Right lobe of liver (tissue), 6 donors: Measurements from ENCODE around the gene INO80B. TPM values are rescaled to one million over a fixed set of nuclear protein-coding genes. Genes with fewer than 3 reads are reported as not detected.

Experiments
- ATAC-seq, 4 donors: fragments of 200-7000 bp; cut with Tn5 transposase; one replicate each; pipeline ENCODE4 v1.9.1; 2020; ENCODE audit warnings: mild to moderate bottlenecking in 4 of 4, moderate library complexity in 4 of 4
- DNase-seq, 3 donors: peaks; one replicate each; pipeline ENCODE4 v3.0.0-alpha.2; 2020
- H3K27ac ChIP-seq, 3 donors: fragments of 200-600 bp; one replicate each; pipeline ENCODE4 v1.8.0; 2022
- H3K27me3 ChIP-seq, 2 donors: fragments of 200-600 bp; one replicate each; pipeline ENCODE4 v1.8.0; 2022
- H3K36me3 ChIP-seq, 4 donors: fragments of 200-600 bp; sonication (generic) in 1 of 4; one replicate each; pipeline versions ENCODE4 v1.5.1 to v1.8.0; 2017 to 2022; ENCODE audit warnings: control low read depth in 1 of 4
- H3K4me1 ChIP-seq, 4 donors: fragments of 200-600 bp; sonication (generic) in 1 of 4; one replicate each; pipeline versions ENCODE4 v1.5.1 to v1.8.0; 2017 to 2022; ENCODE audit warnings: control low read depth in 1 of 4
- H3K4me3 ChIP-seq, 3 donors: fragments of 200-600 bp; one replicate each; pipeline ENCODE4 v1.8.0; 2022
- H3K9me3 ChIP-seq, 4 donors: fragments of 200-600 bp; sonication (generic) in 1 of 4; one replicate each; pipeline versions ENCODE4 v1.5.1 to v1.8.0; 2017 to 2022; ENCODE audit warnings: control low read depth in 1 of 4
- POLR2A ChIP-seq: fragments of 450-650 bp; IDR thresholded peaks from one replicate; pipeline ENCODE4 v1.6.1; 2017; ENCODE audit warnings: antibody characterized with exemption, mild to moderate bottlenecking
- WGBS: methylation state at CpG from one replicate; pipeline ENCODE4 v1.1.6; 2018; ENCODE audit warnings: low coverage, low lambda C conversion rate; ENCODE audit not compliant: insufficient coverage; ENCODE audit errors: missing lambda C conversion rate; 5-methylcytosine and 5-hydroxymethylcytosine counted together
- intact Hi-C, 2 donors: fragments of 100-400 bp; cut with DNase I; formaldehyde crosslinking; loops; one replicate each; pipeline versions ENCODE4 v1.11.2 to v1.14.1; 2022
- long read RNA-seq: library from polyadenylated mRNA; unstranded; transcript quantifications from one replicate; pipeline ENCODE4 v2.0.0, GENCODE V29; 2019
- total RNA-seq, 6 experiments: library from RNA; depleted of rRNA in 2 of 6; stranded (reverse); fragments of >200 nt in 2 of 6; fragmentation: NEBNext Ultra II Directional in 3 of 6; extraction: Animal tissue kit (Norgen Biotek cat#: 25700) in 3 of 6; gene quantifications; one replicate each; pipeline versions ENCODE4 v1.1.0 to v1.2.4, GENCODE V29; 2016 to 2023
- TF ChIP-seq, protein P1 (sequence below), 4 donors: fragments of 200-600 bp in 3 of 4; fragments of 450-650 bp in 1 of 4; IDR thresholded peaks; one replicate each; pipeline versions ENCODE4 v1.5.1 to v1.8.0; 2016 to 2022; ENCODE audit warnings: antibody characterized with exemption in 4 of 4, mild to moderate bottlenecking in 2 of 4
- donor health status: DM: no; HTN: yes; CAD: no.
- donor health status: DM: no; HTN: no; CAD: no.
- donor health status: DM: no; HTN: no; CAD: no.
- donor health status: DM: no; HTN: yes; CAD: no.
- donor health status: DM: no; HTN: yes; CAD: no.

The INO80B gene
- 10 to 100 TPM in 5 of 6 experiments, 1 to 10 TPM in 1; 3.4 to 20.3 (median 18.8) TPM for total RNA-seq
- long read RNA-seq = 0 reads

DNA sequence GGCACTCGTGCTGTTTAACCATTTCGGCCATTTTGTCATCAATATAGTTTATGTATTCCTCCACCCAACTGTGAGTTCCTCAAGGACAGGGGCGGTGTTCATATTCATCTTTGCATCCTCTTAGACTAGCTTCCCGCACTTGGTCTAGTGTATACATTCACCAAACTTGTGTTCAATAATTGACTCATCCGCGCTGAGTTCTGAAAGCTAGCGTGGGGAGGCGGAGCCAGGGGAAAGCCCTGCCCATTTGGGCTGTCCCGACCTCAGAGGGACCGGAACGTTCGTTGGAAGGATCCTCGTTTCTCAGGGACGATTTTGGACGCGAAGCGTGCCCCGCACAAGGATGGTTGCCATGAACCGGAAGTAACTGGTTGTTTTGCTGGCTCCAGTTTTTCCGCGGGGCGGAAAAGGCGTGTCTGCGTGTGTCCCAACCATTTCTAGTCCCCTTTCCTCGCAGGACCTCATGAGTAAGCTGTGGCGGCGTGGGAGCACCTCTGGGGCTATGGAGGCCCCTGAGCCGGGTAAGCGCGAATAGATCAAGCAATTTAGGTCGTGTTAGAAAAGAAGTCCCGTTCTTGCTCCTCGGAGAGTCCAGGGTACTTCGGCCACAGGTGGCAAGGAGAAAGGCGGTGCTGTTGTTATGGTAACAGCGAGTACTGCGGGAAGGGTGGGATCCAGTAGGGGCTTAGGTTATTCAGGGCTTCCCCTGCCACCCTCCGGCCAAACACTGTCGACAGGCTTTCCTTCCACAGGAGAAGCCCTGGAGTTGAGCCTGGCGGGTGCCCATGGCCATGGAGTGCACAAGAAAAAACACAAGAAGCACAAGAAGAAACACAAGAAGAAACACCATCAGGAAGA is at the start of gene INO80B:
Gene INO80B (plus strand): TSS at position 434 of the 858 bp plus-strand sequence. CDS start 30 bp downstream, at position 464.
- Histone ChIP-seq H3K4me1 (peaks cover 0 to 22% (median 4%) of the 10 kb centered on the region in 4 donors), H3K4me3 (peak within 1 kb of the TSS; percentile 62 to 82 (median 73)), H3K27ac (peak within 1 kb of the TSS in 2 of 3 donors; percentile 44 to 50), H3K9me3 (no peaks in the 10 kb centered on the region), H3K36me3 (no peaks in the 10 kb centered on the region), H3K27me3 (no peaks in the 10 kb centered on the region)
- under 1% methylated on average over 40 of the region's 40 CpGs for WGBS
- TF ChIP-seq POLR2A = no peak
- TF ChIP-seq, protein P1, sequence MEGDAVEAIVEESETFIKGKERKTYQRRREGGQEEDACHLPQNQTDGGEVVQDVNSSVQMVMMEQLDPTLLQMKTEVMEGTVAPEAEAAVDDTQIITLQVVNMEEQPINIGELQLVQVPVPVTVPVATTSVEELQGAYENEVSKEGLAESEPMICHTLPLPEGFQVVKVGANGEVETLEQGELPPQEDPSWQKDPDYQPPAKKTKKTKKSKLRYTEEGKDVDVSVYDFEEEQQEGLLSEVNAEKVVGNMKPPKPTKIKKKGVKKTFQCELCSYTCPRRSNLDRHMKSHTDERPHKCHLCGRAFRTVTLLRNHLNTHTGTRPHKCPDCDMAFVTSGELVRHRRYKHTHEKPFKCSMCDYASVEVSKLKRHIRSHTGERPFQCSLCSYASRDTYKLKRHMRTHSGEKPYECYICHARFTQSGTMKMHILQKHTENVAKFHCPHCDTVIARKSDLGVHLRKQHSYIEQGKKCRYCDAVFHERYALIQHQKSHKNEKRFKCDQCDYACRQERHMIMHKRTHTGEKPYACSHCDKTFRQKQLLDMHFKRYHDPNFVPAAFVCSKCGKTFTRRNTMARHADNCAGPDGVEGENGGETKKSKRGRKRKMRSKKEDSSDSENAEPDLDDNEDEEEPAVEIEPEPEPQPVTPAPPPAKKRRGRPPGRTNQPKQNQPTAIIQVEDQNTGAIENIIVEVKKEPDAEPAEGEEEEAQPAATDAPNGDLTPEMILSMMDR (IDR thresholded peaks at IDR 0.05) = no peak
- intact Hi-C loops = no loop called here
- peak; percentile 92 to 96 (median 96) for DNase-seq
- ATAC-seq = peak; percentile 76 to 77 (median 77)

- Histone ChIP-seq H3K36me3 (no peaks in the 10 kb centered on the region), H3K4me1 (no peaks in the 10 kb centered on the region), H3K27ac (no peak overlapping the region), H3K4me3 (no peak overlapping the region), H3K9me3 (no peaks in the 10 kb centered on the region), H3K27me3 (no peaks in the 10 kb centered on the region)
- intact Hi-C loops = no loop called here
- ATAC-seq (no peak), DNase-seq (no peak)
- TF ChIP-seq, protein P1 (IDR thresholded peaks at IDR 0.05) = no peak
- no peak for TF ChIP-seq POLR2A
Measured at GRCh38 chr2:74406035-74406434, 48.9 kb upstream of the INO80B start.

DNA sequence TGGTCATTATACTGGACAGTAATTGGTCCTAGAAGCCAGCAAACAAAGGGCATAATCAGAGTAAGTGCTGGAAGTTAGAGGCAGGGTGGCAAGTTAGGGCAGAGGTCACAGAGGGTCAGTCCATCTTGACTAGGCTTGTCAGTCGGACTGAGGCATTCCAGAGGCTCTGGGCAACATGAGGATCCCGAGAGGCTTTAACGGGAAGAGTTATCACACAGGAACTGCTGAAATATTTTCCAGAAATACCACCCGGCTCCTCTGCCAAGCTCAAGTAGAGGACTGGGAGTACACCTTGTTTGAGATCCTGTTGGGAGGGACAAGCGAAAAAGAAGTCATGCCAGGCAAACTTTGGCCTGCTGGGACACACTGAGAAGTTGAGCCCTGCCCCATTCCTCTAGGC is 47.2 kb upstream of the INO80B start:
- Histone ChIP-seq H3K27me3 (no peaks in the 10 kb centered on the region), H3K9me3 (no peaks in the 10 kb centered on the region), H3K4me3 (no peak overlapping the region), H3K36me3 (no peaks in the 10 kb centered on the region), H3K4me1 (peaks cover 0 to under 1% (median 0%) of the 10 kb centered on the region in 4 donors), H3K27ac (no peak overlapping the region)
- no peak for ATAC-seq
- 44% methylated on average over 2 of the region's 5 CpGs for WGBS
- no peak for TF ChIP-seq POLR2A
- intact Hi-C loops = no loop called here
- DNase-seq = no peak

DNA sequence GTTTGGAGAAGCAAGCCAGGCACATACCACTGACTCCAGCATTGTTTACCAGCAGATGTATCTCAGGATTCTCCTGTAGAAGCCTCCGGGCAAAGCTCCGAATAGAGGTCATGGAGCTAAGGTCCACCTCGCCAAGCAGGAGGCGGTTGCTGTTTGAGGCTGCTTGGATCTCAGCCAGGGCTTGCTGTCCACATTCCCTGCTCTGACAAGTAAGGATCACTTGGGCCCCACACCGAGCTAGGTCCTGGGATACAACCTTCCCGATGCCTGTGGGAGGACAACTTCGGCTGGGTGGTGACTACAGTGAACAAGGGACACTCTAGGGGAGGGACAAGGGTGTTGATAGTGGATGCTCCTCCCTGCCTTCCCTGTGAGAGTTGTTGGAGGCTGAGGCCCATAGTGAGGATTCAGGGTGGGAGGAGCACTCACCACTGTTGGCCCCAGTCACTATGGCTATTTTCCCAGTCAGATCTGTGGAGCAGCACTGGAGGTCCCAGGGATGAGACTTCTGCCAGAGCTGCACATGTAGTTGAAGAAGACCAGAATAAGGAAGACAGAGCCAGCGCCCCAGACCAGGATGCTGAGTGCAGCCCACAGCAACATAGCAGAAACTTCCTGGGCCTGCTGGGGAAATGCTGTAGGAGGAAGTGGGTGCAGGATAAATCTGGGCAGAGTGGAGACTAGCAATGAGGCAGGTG is 41.7 kb upstream of the INO80B start:
- H3K9me3 ChIP-seq = no peaks in the 10 kb centered on the region
- H3K27ac ChIP-seq = no peak overlapping the region
- WGBS = 34% methylated on average over 3 of the region's 8 CpGs
- no peaks in the 10 kb centered on the region for H3K36me3 ChIP-seq
- peaks cover 0 to 9% (median 0%) of the 10 kb centered on the region in 4 donors for H3K4me1 ChIP-seq
- no peak overlapping the region for H3K4me3 ChIP-seq
- intact Hi-C loops = loop anchor here in 1 of 2 donors (10.0 kb wide), 1 partner anchor 168 kb away; no protein-coding TSS in a partner anchor
- DNase-seq (peak; percentile 47 to 69 (median 64)), ATAC-seq (peak; percentile 49 to 76 (median 62))
- no peak for TF ChIP-seq POLR2A
- TF ChIP-seq, protein P1 (IDR thresholded peaks at IDR 0.05) = no peak
- peaks cover 0 to 4% of the 10 kb centered on the region in 2 donors for H3K27me3 ChIP-seq
